Ishikawa (cell line): ENCODE measurements around the gene STARD4.

ENCODE experiments used
- CEBPB ChIP-seq: IDR thresholded peaks from 2 replicates; pipeline ENCODE4 v1.6.1; 2012
- CREB1 ChIP-seq: IDR thresholded peaks from 2 replicates; pipeline ENCODE4 v1.6.1; 2012; ENCODE audit warnings: low read depth
- FOXM1 ChIP-seq: IDR thresholded peaks from 2 replicates; pipeline ENCODE4 v1.6.1; 2012; ENCODE audit warnings: low read depth, borderline replicate concordance
- NFIC ChIP-seq: IDR thresholded peaks from 2 replicates; pipeline ENCODE4 v1.6.1; 2012

DNA sequence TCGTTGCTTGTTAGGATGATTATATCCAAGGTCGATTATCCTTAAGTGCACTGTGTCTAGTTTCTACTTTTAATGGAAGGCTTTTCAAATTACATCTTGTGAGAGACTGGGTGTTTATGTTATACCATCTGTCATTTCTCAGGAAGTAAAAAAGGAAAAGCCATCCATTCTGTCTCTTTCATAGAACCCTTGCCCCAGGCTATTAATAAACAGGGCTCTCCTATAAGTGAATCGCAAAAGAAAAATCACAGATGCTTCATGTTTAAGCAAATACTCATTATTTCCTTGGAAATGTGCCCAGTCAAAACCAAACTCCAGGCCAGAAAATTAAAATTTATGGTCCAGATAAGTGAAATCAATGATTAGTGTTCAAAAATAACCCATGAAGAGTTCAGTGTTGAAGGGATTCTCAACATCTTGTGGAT is 58.1 kb downstream of the STARD4 start:
- TF ChIP-seq NFIC, result no peak
- no peak for TF ChIP-seq CEBPB
- no peak for TF ChIP-seq CREB1
- TF ChIP-seq FOXM1, result no peak
